ENCODE data around the gene SLC17A9. TPM values are rescaled to one million over a fixed set of nuclear protein-coding genes. Genes with fewer than 3 reads are reported as not detected.

The SLC17A9 gene
- total RNA-seq, 1 experiment from 2014 or later = 37.6 TPM

- Histone ChIP-seq H2AFZ (ENCODE audit: low read depth, low read length, poor library complexity, severe bottlenecking) (no peak overlapping the region), H3K4me2 (ENCODE audit: low read length) (no peak overlapping the region), H3K36me3 (ENCODE audit: control insufficient read depth in 1 of 2, insufficient read depth in 2 of 2, low read length in 2 of 2) (peaks cover 0 to 5% of the 10 kb centered on the region in 2 experiments; a peak in 1 of 4 replicates), H3K79me2 (ENCODE audit: insufficient read depth, low read length) (peaks cover 15% of the 10 kb centered on the region; the same call in 1 of the 2 replicates), H3K9me2 (ENCODE audit: insufficient read depth) (no peaks in the 10 kb centered on the region), H4K20me1 (ENCODE audit: insufficient read depth) (no peaks in the 10 kb centered on the region), H3K4me3 (replicated peaks in 1 of 2; ENCODE audit: low read depth in 1 of 2, low read length in 2 of 2) (no peak overlapping the region), H3K9me3 (ENCODE audit: control insufficient read depth in 1 of 2, insufficient read depth in 1 of 2, low read depth in 1 of 2, low read length in 2 of 2) (no peaks in the 10 kb centered on the region), H3K27ac (ENCODE audit: low read depth, low read length) (no peak overlapping the region), H3K27me3 (ENCODE audit: insufficient read depth, low read length) (no peaks in the 10 kb centered on the region), H3K4me1 (ENCODE audit: control insufficient read depth in 1 of 2, insufficient read depth in 2 of 2, low read length in 2 of 2) (no peaks in the 10 kb centered on the region), H3K9ac (ENCODE audit: low read length) (no peak overlapping the region)
- intact Hi-C loops (cut with micrococcal nuclease) = no loop called here
- CTCF ChIA-PET = no interaction called here
- POLR2A ChIA-PET = interaction anchor here (0.5 kb wide), 1 partner anchor 13 kb away, joined by 3 read pairs; no protein-coding TSS in a partner anchor
- TF ChIP-seq CEBPB (IDR thresholded peaks at IDR 0.05; ENCODE audit: low read depth) = no peak
- TF ChIP-seq ZNF274 (IDR thresholded peaks at IDR 0.05; ENCODE audit: low read depth, low read length) = no peak
- no peak for TF ChIP-seq EGR1 (IDR thresholded peaks at IDR 0.05; ENCODE audit: low read depth)
- TF ChIP-seq CBX3 (IDR thresholded peaks at IDR 0.05; ENCODE audit: low read depth) = no peak
- no peak for TF ChIP-seq FOSL1 (IDR thresholded peaks at IDR 0.05; ENCODE audit: low read depth)
- no peak for TF ChIP-seq ELF1 (IDR thresholded peaks at IDR 0.05; ENCODE audit: borderline replicate concordance, low read depth)
- TF ChIP-seq CTCF (IDR thresholded peaks at IDR 0.05 in 2 of 3, conservative IDR thresholded peaks at IDR 0.05 in 1 of 3; ENCODE audit: borderline replicate concordance in 1 of 3, insufficient read depth in 1 of 3, low read depth in 2 of 3, low read length in 2 of 3) = no peak
- TF ChIP-seq TCF7L2 (IDR thresholded peaks at IDR 0.05; ENCODE audit: borderline replicate concordance, extremely low read depth, insufficient read depth, insufficient read length) = no peak
- no peak for TF ChIP-seq ZBTB33 (IDR thresholded peaks at IDR 0.05; ENCODE audit: extremely low read depth, insufficient replicate concordance, low read length)
- TF ChIP-seq RAD21 (IDR thresholded peaks at IDR 0.05; ENCODE audit: low read depth) = no peak
- TF ChIP-seq ATF3 (IDR thresholded peaks at IDR 0.05) = no peak
- TF ChIP-seq YY1 (IDR thresholded peaks at IDR 0.05; ENCODE audit: extremely low read depth, insufficient replicate concordance, low read depth, low read length) = no peak
- TF ChIP-seq SP1 (IDR thresholded peaks at IDR 0.05; ENCODE audit: low read depth) = no peak
- no peak for TF ChIP-seq SRF (IDR thresholded peaks at IDR 0.05; ENCODE audit: low read depth)
- TF ChIP-seq REST (IDR thresholded peaks at IDR 0.05; ENCODE audit: low read depth) = no peak
- TF ChIP-seq ZFX (IDR thresholded peaks at IDR 0.05) = no peak
- TF ChIP-seq MAX (IDR thresholded peaks at IDR 0.05) = no peak
- TF ChIP-seq POLR2AphosphoS5 (IDR thresholded peaks at IDR 0.05; ENCODE audit: low read depth, low read length) = no peak
- ATAC-seq (no peak), DNase-seq (ENCODE audit: low read depth, low spot score) (no peak)
- RAD21 ChIA-PET (ENCODE audit: low non-redundant PET in 1 of 2, low total read pairs in 2 of 2, uncharacterized antibody in 2 of 2, unreplicated experiment in 2 of 2) = no interaction called here
- no TSS peak for BruUV-seq (replicated peaks)
These were observed 6.8 kb downstream of the SLC17A9 start for GRCh38 chr20:62959101-62959971.
